GM21786 (cell line): Measurements from ENCODE around the gene HINFP.
"Not testable (repeated sequence)": the region's sequence is repeated elsewhere in the genome, so short reads cannot be mapped to it uniquely, and the experiment has no call there.

ENCODE experiments used
- ATAC-seq: cut with Tn5 transposase; IDR thresholded peaks from one replicate; pipeline ENCODE4 v1.9.1; 2021; ENCODE audit not compliant: unreplicated experiment

HINFP gene

GRCh38 chr11:119116601-119117000 is 4.8 kb upstream of the HINFP start:
- ATAC-seq, result no peak

- no peak for ATAC-seq
Measured at GRCh38 chr11:119117004-119117706, 4.2 kb upstream of the HINFP start.

- ATAC-seq, result no peak
Measured at GRCh38 chr11:119118227-119118626, 3.2 kb upstream of the HINFP start.

- no peak for ATAC-seq
Measured at GRCh38 chr11:119118946-119119345, 2.4 kb upstream of the HINFP start.

- no peak for ATAC-seq
Measured at GRCh38 chr11:119120639-119121007, 757 bp upstream of the HINFP start.

GRCh38 chr11:119121811-119122124 is 388 bp downstream of the HINFP start:
- no peak for ATAC-seq

GRCh38 chr11:119125821-119126220 is 4.4 kb downstream of the HINFP start:
- no peak for ATAC-seq

GRCh38 chr11:119126675-119127268 is 5.4 kb downstream of the HINFP start:
- no peak for ATAC-seq

GRCh38 chr11:119130662-119131061 is 9.3 kb downstream of the HINFP start:
- ATAC-seq, result no peak

GRCh38 chr11:119134389-119134978 is 13.1 kb downstream of the HINFP start:
- no peak for ATAC-seq

GRCh38 chr11:119139276-119139675 is 17.9 kb downstream of the HINFP start:
- not testable (repeated sequence) for ATAC-seq

GRCh38 chr11:119144825-119145486 is 23.6 kb downstream of the HINFP start:
- peak; percentile 56 for ATAC-seq

- ATAC-seq, result no peak
Measured at GRCh38 chr11:119145551-119145950, 24.2 kb downstream of the HINFP start.

- ATAC-seq, result no peak
Measured at GRCh38 chr11:119147604-119148333, 26.4 kb downstream of the HINFP start.

GRCh38 chr11:119148720-119149017 is 27.3 kb downstream of the HINFP start:
- ATAC-seq, result no peak

GRCh38 chr11:119149018-119149785 is 27.8 kb downstream of the HINFP start, which contains the start of gene ABCG4:
Gene ABCG4 (plus strand): TSS chr11:119149052. CDS start chr11:119149966, 914 bp downstream.
- ATAC-seq, result no peak

GRCh38 chr11:119149786-119150275 is 28.5 kb downstream of the HINFP start:
- ATAC-seq, result no peak

- ATAC-seq, result no peak
Measured at GRCh38 chr11:119152043-119152442, 30.7 kb downstream of the HINFP start.

GRCh38 chr11:119152604-119153003 is 31.2 kb downstream of the HINFP start:
- no peak for ATAC-seq

GRCh38 chr11:119153049-119153818 is 31.9 kb downstream of the HINFP start:
- ATAC-seq, result no peak
